Measurements from ENCODE around the gene UBE3C.
"Not testable (repeated sequence)": the region's sequence is repeated elsewhere in the genome, so short reads cannot be mapped to it uniquely, and the experiment has no call there.

The UBE3C gene

DNA sequence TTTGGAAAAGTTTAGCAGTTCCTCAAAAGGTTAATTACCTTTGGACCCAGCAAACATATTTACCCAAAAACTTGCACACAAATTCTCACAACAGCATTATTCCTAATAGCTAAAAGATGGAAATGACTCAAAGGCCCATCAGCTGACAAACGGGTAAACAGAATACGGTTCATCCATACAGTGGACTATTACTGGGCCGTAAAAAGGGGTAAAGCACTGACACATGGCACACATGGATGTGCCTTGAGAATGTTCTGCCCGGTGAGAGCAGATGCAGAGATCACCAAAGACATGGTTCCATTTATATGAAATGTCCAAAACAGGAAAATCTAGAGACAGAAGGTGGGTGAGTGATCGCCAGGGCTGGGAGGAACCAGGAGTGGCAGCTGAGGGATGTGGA lies 102.9 kb downstream of the UBE3C start:
- no peak for DNase-seq

DNA sequence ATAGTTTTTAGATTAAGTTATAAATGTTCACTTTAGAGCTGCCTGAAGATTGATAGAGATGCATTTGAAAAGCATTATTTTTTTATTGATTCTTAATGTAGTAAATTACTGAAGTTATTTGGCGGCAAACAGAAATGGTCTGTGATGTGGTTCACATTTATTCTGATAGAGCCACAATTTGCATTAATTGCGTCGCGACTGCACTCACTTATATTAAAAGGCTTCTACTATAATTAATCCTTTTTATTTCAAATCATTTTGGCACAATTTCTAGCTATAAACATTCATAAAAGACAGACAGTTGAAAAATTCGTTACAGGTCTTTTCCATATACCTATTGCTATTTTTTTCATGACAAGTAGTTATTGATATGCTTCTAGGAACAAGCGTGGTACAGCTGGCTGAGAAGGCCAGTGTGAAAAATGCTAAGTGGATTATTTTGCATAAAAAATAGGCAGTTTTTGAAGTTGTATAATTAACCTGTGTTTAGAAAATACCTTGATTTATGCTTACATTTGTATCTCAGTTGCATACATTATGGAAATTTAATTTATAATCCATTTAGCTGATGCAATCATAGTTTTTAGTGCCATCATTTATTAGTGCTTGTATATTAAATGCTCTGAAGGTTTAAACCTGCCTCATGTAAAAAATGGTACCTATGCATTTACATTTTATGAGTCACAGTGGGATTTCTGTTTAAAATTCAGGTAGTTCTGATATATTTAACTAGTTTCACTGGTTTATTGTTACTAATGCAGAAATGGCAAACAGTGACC lies 106.0 kb downstream of the UBE3C start:
- DNase-seq: no peak

DNA sequence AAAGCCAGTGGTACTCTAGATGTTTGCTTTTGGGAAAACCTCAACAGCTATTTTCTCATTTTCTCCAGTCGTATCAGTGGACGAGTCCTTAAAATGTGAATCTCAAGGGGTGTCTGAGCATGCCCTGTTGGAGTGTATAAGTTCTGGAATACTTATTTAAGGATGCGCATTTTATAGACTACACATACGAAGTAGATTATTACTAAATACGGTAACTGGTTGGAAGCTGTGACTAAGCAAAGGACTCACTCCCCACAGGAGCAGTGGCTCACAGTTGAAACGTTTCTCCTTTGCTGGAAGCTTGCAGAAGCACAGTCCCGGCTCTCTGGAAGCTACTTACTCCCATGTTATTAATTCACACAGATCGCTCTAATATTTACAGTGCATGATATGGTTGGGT lies 107.3 kb downstream of the UBE3C start:
- no peak for DNase-seq

DNA sequence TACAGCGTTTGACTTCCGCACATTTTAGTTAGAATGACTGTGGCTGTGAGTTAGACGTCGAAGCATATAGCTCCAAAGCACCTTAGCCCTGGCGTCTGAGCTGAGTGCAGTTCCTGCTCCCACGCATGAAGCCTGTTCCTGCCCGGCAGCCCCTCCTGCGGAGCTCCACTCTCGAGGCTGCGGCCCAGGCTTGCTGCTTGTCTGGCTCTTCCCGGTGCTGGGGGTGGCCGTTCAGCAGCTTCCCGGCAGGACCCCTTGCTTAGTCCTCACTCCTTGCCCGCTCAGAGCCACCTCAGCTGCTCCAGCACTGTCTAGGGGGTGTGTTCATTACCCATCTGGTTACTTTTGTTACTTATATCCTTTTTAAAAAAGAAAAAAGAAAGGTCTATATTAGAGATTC lies 109.9 kb downstream of the UBE3C start:
- DNase-seq: no peak

DNA sequence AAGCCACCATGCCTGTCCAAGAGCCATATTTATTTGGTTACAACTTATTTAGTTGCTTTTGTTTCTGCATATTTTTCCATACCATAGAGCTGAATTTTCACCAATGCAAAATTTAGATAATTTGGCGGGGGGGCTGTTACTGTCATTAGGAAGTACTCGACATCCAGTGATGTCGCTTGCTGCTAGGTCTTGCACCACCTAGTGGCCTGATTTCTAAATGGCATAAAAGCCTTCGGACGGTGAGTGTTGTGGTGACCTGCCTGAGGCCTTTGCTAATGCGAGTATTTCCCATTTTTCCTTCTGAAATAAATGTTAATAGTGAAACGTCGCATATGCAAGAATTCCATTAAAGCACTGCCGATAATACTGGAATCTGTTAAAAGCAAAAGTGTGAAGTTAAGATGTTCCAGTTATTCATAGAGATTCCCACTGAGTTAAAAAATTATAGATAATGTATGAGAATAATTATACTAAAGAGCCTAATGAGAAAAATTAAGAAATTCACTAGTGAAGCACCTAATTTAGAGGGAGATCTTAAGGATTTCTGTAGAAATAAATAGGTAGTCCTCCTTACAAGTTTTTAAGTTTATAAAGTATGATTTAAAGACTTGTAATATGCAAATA lies 112.0 kb downstream of the UBE3C start:
- DNase-seq: no peak

DNA sequence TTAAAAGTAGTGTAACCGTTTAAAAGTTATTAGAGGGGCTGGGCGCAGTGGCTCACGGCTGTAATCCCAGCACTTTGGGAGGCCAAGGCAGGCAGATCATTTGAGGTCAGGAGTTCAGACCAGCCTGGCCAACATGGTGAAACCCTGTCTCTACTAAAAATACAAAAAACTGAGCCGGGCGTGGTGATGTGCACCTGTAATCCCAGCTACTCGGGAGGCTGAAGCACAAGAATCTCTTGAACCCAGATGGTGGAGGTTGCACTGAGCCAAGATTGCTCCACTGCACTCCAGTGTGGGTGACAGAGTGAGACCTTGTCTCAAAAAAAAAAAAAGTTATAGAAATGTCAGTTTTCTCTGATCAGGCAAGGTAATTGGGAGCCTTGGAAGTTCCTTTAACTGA lies 113.1 kb downstream of the UBE3C start:
- DNase-seq: not testable (repeated sequence)

DNA sequence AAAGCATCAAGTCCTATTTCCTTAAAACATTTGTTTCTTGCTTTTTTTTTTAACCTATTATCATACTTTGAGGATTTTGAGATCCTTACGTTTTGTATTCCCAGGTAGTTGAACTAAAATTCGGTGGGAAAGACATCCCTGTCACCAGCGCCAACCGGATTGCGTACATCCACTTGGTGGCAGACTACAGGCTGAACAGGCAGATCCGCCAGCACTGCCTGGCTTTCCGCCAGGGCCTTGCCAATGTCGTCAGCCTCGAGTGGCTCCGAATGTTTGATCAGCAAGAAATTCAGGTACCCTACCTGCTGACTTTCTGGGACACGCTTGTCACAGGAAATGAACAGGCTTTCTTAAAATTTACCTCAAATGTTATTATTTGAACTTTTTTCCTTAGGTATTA lies 115.1 kb downstream of the UBE3C start:
- no peak for DNase-seq

DNA sequence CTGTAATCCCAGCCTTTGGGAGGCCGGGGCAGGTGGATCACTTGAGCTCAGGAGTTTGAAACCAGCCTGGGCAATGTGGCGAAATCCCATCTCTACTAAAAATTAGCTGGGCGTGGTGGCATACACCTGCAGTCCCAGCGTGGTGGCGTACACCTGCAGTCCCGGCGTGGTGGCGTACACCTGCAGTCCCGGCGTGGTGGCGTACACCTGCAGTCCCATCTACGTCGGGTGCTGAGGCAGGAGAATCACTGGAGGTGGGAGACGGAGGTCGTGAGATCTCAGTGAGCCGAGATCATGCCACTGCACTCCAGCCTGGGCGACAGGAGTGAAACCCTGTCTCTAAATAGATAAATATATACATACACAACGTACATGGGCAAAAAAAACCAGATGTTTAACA lies 116.1 kb downstream of the UBE3C start:
- DNase-seq: not testable (repeated sequence)

DNA sequence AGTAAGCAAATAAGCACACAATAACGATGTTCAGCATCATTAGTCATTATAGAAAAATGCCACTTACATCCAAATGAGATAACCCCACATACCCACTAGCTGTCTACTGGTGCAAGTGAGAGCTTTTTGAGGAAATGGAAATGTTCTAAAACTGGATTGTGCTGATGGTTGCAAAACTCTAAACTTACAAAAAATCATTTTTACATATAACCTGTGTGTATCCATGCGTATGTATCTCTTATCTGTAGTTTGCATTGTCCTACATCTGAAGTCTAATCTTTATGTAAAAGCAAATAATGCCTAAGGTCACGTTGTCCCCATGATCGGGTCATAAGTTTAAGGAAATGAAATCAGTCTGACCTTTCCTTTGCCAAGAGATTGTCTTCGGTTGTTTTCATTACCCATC lies 116.5 kb downstream of the UBE3C start:
- DNase-seq: no peak

DNA sequence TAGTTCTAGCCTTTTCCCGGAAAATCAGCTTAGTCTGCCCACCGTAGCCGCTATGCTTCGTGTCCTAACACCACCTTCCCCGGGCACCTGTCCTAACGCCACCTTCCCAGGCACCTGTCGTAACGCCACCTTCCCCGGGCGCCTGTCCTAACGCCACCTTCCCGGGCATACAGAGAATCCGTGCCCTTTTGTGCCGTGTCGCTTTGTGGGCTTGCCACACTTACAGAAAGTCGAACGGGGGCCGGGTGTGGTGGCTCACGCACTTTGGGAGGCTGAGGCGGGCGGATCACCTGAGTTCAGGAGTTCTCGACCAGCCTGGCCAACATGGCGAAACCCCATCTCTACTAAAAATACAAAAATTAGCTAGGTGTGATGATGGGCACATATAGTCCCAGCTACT lies 124.4 kb downstream of the UBE3C start:
- peak; percentile 38 for DNase-seq

DNA sequence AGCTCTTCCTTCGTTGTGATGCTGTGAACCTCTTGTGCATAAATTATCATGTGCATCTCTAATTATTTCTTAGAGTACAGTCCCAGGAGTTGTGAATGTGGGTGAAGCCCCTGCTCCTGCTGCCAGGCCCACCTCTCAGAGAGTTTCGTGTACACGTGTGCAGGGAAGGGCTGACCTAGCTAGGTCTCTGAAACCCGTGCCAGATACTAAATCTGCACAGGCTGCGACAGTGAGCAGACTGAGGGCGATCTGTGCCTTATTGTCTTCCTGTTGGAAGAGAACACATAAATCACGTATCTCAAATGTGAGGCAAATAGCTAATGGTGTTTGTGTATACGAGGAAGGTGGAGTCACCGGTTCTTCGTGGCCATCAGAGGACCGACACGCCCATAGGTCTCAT lies 126.3 kb downstream of the UBE3C start:
- DNase-seq: no peak

DNA sequence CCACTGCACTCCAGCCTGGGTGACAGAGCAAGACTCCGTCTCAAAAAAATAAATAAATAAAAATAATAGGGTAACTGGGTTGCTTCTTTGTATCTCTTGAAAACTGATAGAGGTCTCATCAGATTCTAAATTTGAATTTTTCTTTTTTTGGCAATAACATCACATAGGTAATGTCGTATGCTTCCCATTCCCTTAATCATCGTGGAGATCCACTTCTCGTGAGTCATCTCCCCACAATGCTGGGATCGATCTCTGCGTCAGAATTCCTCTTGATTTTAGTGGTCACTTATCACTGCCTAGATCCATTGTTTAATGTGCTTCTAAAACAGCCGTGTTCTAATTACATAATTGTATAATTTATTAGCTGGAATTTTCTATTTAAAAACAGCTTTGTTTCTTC lies 127.5 kb downstream of the UBE3C start:
- no peak for DNase-seq

DNA sequence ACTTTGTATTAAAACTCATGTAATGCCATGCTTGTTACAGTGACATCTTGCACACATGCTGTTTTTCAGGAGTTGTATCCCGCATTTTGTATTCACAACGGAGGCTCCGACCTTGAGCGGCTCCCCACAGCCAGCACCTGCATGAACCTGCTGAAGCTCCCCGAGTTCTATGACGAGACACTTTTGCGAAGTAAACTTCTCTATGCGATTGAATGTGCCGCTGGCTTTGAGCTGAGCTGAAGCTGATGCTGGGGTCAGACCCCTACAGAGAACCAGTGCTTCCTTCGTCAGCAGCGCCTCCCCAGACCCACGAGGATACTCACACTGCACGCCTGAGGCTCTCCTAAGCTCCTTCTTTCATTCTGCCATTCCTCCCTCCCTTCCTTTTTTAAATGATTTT lies 128.8 kb downstream of the UBE3C start:
- DNase-seq: no peak

DNA sequence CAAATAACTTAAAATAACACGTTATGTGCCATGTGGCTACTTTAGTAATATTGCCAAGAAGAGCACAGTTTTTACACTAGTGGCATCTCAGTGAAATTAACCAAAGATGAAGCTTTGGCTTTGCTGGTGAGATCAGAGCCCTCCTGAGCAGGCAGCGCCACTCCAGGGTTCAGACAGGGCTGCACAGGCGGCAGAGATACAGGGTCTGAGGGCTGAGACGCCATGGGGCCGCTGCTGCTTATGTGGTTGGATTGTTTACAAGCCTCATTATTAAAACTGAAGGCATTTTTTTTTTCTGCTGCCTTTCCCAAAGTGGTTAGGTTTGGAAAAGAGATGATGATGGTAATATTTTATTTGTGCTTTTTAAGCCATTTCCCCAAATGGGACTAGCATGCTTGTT lies 129.2 kb downstream of the UBE3C start:
- DNase-seq: no peak

DNA sequence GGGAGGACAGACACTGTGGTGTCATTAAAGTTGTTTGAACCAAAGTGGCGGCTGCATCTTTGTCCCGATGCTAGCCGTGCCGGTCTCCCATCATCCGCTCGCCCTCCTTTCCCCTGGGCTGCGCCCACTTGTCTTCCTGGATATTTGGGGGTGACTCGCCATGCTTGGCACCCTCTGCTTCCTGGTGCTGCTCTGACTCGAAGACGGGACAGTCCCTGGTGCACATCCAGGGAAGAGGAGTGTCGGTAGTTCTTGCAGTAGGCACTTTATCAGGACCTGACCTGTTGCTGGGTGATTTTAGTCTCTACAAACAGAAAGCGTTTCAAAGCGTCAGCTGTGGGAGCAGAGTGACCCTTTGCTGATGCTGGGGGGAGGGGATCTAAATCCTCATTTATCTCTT lies 129.8 kb downstream of the UBE3C start:
- DNase-seq: peak; percentile 32

DNA sequence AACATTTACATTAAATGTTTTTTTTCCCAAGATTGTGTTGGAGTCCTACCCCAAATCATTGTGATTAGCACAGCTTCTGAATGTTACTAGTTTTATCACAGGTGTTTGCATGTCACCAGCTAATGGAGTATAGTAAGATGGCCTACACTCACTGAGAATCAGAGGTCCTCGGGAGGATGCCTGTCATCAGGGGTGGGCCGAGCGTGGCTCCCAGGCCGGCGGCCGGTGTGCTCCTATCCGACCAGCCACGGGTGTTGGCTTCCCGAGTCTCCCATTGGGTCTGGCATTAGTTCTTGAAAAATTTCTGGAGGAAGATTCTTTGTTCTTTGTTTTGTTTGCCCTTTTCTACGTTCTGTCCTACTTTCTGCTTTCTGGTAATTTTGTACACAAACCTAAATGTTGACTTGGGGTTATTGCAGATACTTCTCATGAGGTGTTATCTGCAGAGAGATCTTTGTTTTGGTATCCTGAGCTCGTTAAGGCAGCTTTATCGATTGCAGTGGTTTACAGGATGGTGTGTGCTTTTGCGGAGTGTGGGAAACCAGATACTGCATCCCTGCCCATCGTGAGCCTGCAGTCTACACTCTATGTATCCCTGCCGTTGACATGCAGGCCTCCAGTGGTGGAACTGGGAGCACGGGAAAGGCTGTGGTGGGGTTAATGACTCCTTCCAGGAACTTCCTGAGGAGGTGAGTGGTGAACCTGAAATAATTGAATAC lies 130.8 kb downstream of the UBE3C start:
- DNase-seq: no peak

DNA sequence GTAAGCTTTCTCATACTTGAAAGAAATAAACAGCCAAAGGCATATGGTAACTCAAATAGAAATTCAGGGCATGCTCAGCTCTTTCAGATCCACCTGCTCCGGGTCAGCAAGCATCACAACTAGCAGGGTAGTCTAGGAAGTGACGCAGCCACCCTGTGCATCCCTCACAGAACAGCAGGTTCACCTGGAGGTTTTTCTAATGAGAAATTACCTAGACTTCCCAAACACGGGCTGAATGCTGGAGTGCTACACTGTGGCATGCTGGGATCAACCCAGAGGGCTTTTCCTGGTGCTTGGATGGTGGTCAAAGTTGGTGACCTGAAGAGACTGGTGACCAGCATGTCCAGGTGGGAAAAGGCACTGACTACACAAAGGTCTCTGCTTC lies 131.3 kb downstream of the UBE3C start:
- peak; percentile 30 for DNase-seq

DNA sequence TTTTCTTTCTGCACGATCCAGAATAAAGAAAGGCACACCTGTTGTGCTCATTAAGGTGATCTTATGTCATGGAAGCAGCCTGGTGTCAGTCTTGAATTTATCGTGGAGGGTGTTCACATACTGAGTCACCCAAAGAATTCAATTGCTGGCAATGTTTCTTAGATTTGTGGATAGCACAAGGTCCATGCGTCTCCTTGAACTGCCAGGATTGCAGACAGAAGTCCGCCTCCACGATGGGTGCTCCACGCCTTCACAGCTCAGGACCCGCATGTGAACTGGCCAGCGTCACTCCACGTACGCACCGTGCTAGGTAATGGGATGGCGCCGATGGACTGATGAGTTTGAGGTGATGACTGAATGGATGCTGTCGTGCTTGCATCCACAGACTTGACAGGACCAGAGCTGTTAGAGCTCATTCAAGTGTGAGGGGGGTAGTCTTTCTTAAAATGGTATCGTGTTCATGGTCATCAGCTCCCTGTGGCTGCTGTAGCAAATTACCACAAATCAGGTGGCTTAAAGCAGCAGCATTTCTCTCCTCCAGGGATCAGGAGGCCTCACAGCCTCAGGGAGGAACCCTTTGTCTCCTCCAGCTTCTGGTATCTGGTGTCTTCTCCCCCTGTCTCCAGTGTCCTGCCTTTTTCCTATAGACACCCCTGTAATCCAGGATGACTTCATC lies 132.7 kb downstream of the UBE3C start:
- DNase-seq: no peak

DNA sequence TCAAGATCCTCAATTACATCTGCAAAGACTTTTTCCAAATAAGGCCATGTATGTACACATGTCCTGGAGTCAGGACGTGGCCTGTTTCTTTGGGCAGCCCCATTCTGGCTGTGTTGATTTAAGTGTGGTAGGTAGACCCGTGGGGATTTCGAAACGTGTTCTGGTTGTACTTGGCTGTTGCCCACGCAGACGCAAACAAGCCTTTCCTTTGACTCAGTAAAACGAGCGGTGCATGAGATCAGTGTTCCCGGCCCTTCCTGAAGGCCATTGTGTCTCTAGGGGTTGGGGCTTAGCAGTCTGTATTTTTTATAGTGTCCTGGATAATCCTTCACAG lies 133.2 kb downstream of the UBE3C start:
- no peak for DNase-seq

DNA sequence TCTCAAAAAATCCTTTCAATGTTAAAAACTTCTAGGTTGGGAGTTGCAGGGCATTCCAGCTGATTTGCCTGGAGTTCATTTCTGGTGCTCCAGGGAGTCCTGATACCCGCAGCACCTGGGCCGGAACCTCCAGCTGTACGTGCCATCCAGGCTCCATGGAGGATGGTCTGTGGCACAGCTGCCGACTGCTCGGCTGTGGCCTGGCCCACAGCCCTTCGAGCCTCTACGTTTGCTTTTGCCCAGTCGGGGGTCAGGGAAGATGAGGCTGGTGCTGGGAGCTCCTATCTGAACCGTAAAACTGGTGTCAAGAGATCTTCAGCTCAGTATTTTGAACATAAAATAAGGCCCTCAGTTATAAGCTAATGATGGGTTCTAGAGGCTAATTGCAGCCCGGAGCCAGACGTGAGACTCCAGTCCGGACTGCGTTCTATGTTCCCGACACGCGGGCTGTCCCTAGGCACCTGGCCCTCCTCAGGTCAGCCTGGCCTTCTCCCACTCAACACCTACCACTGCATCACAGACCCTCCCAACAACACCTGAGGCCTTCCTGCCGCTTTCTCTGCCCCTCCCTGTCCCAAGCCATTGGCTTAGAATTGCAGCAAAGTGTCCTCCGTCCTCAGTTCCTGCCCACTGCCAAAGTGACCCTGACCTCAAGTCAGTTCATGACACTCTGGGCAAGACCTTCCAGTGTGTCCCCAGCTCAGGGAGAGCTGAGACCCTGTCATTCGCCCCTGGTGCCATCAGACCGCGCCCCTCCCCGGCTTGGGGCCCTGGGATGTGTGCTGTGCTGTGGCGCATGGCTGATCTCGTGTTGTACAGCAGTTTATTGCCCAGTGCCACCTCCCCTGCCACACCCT lies 133.9 kb downstream of the UBE3C start:
- no peak for DNase-seq

DNA sequence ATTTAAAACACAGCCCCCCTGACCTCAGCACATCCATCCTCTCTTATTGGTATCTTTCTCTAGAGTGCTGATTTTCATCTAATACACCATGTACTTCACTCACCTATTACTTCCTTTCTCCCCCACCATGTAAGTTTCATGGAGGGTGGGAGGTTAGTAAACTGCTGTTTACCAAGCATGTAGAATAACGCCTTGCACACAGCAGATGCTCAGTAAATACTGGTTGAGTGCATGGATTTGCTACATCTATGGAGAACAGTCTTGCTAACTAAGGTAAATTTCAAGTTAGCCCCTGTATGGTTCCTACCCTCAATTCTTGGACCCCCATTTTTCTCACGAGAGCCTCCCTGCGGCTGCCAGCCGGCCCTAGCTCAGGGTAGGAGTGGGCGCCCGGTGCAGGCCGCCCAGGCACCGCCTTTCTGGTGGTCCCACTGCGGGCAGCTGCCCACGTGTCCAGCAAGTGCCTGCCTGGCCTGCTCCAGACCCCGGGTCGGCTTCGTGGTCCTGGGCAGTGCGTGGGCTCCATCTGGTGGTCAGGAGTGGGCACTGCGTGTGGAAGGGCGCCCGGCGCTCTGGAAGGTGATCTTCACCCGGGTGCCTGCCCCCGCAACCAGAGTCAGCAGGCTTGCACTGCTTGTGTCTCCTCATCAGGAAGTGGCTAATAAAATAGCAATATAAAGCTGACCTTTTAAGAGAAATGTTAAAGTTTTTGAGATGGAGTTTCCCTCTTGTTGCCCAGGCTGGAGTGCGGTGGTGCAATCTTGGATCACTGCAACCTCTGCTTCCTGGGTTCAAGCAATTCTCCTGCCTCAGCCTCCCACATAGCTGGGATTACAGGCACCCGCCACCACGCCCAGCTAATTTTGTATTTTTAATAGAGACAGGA lies 134.7 kb downstream of the UBE3C start:
- peak; percentile 80 for DNase-seq

Measured in right forelimb (tissue), 1 donor.